Measurements from ENCODE around the gene TMED1. TPM values are rescaled to one million over a fixed set of nuclear protein-coding genes. Genes with fewer than 3 reads are reported as not detected.

Gene TMED1
- total and polyA plus RNA-seq, 12 donors = 12.5 to 103 (median 48.6) TPM

DNA sequence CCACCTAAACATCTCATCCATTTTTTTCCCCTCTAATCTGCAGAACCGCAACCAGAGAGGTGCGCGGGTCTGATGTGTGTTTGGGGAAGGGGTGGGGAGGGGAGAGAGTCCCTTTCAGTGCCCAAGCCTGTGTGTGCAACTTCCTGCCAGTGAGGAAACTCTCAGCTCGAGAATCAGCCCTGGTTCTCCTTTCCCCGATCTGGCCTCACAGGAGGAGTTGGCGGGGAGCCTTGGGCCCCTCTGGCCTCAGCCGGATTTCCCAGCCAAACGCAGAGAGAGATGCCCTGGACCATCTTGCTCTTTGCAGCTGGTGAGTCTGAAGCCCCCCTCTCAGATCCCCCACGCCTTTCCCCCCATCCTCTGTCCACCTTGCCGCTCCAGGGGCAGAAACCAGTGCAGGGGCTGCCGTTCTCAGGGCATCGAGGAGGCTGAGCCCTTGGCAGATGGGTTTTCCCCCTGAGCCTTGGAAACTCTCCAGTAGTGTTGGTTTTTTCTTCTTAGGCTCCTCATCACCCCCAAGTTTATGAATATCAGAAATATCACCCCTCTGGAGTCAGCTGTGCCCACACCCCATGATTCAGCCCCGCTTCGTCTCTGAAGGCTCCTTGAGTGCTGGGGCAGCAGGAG, 12.3 kb upstream of the TMED1 start, which contains the start of gene C19orf38:
TSS of gene C19orf38 (plus strand) at position 186 of the 627 bp plus-strand sequence. CDS start at position 280, 94 bp downstream.
- TF ChIP-seq, protein P1, sequence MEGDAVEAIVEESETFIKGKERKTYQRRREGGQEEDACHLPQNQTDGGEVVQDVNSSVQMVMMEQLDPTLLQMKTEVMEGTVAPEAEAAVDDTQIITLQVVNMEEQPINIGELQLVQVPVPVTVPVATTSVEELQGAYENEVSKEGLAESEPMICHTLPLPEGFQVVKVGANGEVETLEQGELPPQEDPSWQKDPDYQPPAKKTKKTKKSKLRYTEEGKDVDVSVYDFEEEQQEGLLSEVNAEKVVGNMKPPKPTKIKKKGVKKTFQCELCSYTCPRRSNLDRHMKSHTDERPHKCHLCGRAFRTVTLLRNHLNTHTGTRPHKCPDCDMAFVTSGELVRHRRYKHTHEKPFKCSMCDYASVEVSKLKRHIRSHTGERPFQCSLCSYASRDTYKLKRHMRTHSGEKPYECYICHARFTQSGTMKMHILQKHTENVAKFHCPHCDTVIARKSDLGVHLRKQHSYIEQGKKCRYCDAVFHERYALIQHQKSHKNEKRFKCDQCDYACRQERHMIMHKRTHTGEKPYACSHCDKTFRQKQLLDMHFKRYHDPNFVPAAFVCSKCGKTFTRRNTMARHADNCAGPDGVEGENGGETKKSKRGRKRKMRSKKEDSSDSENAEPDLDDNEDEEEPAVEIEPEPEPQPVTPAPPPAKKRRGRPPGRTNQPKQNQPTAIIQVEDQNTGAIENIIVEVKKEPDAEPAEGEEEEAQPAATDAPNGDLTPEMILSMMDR (IDR thresholded peaks at IDR 0.05) = no peak
- no peak for TF ChIP-seq POLR2A (IDR thresholded peaks at IDR 0.05)
- Histone ChIP-seq H3K9me3 (replicated peaks in 1 of 3) (peaks cover 0 to 8% (median 0%) of the 10 kb centered on the region in 3 donors), H3K4me1 (replicated peaks in 1 of 2) (no peaks in the 10 kb centered on the region), H3K36me3 (replicated peaks in 1 of 2) (no peaks in the 10 kb centered on the region), H3K4me3 (no peak within 1 kb of the TSS), H3K27ac (no peak within 1 kb of the TSS), H3K27me3 (no peaks in the 10 kb centered on the region)
- DNase-seq = no peak
- intact Hi-C loops (cut with DNase I) = no loop called here
- WGBS, 4 donors = 42 to 47% (median 47%) methylated on average over 10 to 14 of the region's 14 CpGs

DNA sequence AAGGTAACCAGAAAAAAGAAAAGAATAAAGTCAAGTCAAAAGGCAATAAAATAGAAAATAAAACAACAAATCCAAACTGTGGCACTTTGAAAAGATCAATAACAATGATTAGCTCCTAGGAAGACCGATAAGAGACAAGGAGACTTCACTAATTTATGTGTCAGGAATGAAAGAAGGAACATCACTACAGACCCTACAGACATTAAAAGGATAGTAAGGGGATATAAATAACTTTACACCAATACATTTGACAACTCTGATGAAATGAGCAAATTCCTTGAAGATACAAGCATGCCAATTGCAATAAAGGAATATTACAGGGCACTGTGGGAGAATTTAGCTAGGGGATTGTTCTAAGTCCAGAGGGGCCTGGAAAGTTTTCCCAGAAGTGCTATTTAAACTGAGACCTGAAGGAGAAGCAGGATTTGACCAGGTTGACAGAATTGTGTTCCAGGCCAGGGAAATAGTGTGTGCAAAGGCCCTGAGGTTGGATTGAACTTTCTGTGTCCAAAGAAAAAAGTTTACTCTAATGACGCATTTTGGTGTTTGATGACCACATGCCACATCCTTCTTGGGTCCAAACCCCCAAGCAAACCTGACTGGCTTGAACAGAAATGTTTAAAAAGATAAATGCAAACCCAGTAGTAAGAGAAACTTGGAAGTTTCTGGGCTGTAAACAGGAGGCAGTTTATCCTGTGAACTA, 10.6 kb upstream of the TMED1 start:
- TF ChIP-seq, protein P1 (IDR thresholded peaks at IDR 0.05) = no peak
- no peak for TF ChIP-seq POLR2A (IDR thresholded peaks at IDR 0.05)
- Histone ChIP-seq H3K27me3 (no peaks in the 10 kb centered on the region), H3K4me3 (no peak overlapping the region), H3K36me3 (replicated peaks in 1 of 2) (no peaks in the 10 kb centered on the region), H3K4me1 (replicated peaks in 1 of 2) (no peaks in the 10 kb centered on the region), H3K9me3 (replicated peaks in 1 of 3) (peaks cover 0 to 8% (median 0%) of the 10 kb centered on the region in 3 donors), H3K27ac (no peak overlapping the region)
- DNase-seq = no peak
- intact Hi-C loops (cut with DNase I) = no loop called here
- 81 to 85% (median 82%) methylated on average over 2 of the region's 2 CpGs for WGBS, 4 donors

DNA sequence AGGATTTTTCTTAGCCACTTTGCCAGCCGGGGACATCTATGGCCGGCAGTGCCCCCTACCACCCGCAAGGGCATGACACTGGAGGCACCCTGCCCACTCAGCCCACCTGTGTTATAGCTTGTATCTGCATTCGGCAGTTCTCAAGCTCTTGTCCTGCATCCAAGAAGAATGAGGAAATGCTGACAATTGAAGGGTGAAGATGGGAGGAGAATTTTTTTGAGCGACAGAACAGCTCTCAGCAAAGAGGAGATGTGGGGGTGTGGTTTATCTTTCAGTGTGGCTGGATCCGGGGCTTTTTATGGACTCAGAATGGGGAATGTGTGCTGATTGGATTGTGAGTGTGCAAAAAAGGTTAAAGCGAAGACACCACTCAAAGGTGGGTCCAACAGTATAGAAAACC, 6.8 kb upstream of the TMED1 start:
- Histone ChIP-seq H3K9me3 (replicated peaks in 1 of 3) (peaks cover 0 to 8% (median 0%) of the 10 kb centered on the region in 3 donors), H3K4me3 (no peak overlapping the region), H3K27ac (no peak overlapping the region), H3K27me3 (no peaks in the 10 kb centered on the region), H3K36me3 (replicated peaks in 1 of 2) (no peaks in the 10 kb centered on the region), H3K4me1 (replicated peaks in 1 of 2) (no peaks in the 10 kb centered on the region)
- no peak for TF ChIP-seq POLR2A (IDR thresholded peaks at IDR 0.05)
- TF ChIP-seq, protein P1 (IDR thresholded peaks at IDR 0.05) = no peak
- intact Hi-C loops (cut with DNase I) = no loop called here
- no peak for DNase-seq
- 85 to 92% (median 89%) methylated on average over 7 of the region's 7 CpGs for WGBS, 4 donors

DNA sequence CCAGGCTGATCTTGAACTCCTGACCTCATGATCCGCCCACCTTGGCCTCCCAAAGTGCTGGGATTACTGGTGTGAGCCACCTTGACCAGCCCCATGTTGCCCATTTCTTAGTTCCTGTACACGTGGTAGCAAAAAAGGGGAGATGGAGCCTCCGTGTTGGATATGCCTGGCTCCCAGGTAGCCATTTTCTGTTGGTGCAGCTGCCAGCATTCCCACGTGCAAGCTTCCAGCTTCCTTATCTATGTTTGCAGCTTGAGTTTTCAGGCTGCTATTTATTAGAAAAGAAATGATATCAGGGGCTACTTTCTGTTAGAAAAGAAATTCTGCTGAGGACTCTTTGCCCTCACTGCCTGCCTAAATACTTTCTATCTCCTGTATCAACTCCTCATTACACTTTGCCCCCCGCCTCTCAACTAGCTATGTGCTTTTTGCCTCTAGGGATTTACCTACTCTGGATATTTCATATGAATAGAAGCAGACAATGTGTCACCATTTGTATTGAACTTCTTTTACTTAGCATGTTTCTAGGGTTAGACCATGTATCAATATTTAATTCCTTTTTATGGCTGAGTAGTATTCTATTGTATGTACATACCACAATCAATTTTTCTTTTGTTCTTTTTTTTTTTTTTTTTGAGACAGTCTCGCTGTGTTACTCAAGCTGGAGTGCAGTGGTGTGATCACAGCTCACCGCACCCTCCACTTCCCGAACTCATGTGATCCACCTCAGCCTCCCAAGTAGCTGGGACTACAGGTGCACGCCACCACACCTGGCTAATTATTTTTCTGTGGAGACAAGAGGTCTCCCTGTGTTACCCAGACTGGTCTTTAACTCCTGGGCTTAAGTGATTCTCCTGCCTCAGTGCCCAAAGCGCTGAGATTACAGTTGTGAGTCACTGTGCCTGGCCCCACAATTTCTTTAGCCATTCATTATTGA, 3.4 kb upstream of the TMED1 start:
- 75 to 89% (median 85%) methylated on average over 10 of the region's 10 CpGs for WGBS, 4 donors
- no peak overlapping the region for H3K4me3 ChIP-seq
- no peaks in the 10 kb centered on the region for H3K9me3 ChIP-seq (replicated peaks in 1 of 3)
- intact Hi-C loops (cut with DNase I) = no loop called here
- TF ChIP-seq POLR2A (IDR thresholded peaks at IDR 0.05) = no peak
- TF ChIP-seq, protein P1 (IDR thresholded peaks at IDR 0.05) = no peak
- H3K4me1 ChIP-seq (replicated peaks in 1 of 2) = peaks cover 6 to 14% of the 10 kb centered on the region in 2 donors
- no peaks in the 10 kb centered on the region for H3K27me3 ChIP-seq
- H3K27ac ChIP-seq = no peak overlapping the region
- DNase-seq = no peak
- H3K36me3 ChIP-seq (replicated peaks in 1 of 2) = no peaks in the 10 kb centered on the region

Measured in adrenal gland (tissue), 12 donors.